Motor neuron (in vitro differentiated cells): ENCODE results near the gene AKAP12. TPM values are rescaled to one million over a fixed set of nuclear protein-coding genes. Genes with fewer than 3 reads are reported as not detected.

ENCODE experiments used
- ATAC-seq, 8 experiments: fragments of 200-7000 bp; cut with Tn5 transposase; replicated peaks in 6 of 8; 2 replicates each; pipeline ENCODE4 v1.8.0; 2021; ENCODE audit warnings: mild to moderate bottlenecking in 8 of 8, moderate library complexity in 8 of 8
- H3K27ac ChIP-seq, 2 donors: fragments of 250-450 bp; sonication (Bioruptor Pico); 2 replicates each; pipeline ENCODE4 v1.9.0; 2021; ENCODE audit warnings: antibody characterized with exemption in 2 of 2, mild to moderate bottlenecking in 2 of 2, moderate library complexity in 1 of 2
- H3K4me1 ChIP-seq, 2 donors: fragments of 250-450 bp; sonication (Bioruptor Pico); replicated peaks in 1 of 2; 2 replicates each; pipeline ENCODE4 v1.6.1; 2021; ENCODE audit warnings: antibody characterized with exemption in 2 of 2, mild to moderate bottlenecking in 2 of 2, moderate library complexity in 1 of 2
- H3K4me3 ChIP-seq, 5 donors: fragments of 250-450 bp; sonication (Bioruptor Pico); 2 replicates each; pipeline ENCODE4 v1.9.0; 2021; ENCODE audit warnings: antibody characterized with exemption in 5 of 5, mild to moderate bottlenecking in 5 of 5, moderate library complexity in 4 of 5
- WGBS, 10 experiments: fragments of 450-650 bp; shearing (Covaris generic); methylation state at CpG; one replicate each; pipeline ENCODE4 v1.0.0; 2022; 5-methylcytosine and 5-hydroxymethylcytosine counted together
- in situ Hi-C, 9 experiments: fragments of 400-800 bp; cut with MboI; loops; one replicate each; pipeline ENCODE4 v1.15.0; 2021; ENCODE audit warnings: low sequenced_read_pairs in 9 of 9, low pct_unique_long_range_greater_than_20kb in 2 of 9; ENCODE audit not compliant: unreplicated experiment in 9 of 9
- total RNA-seq, 8 experiments: library from RNA; unstranded; fragments of 300-600 nt; gene quantifications; 2 replicates each; pipeline versions ENCODE4 v1.2.3 to v1.2.4, GENCODE V29; 2022

AKAP12 gene
- total RNA-seq, 8 experiments from 2014 or later = 71.1 to 553 (median 180) TPM

DNA sequence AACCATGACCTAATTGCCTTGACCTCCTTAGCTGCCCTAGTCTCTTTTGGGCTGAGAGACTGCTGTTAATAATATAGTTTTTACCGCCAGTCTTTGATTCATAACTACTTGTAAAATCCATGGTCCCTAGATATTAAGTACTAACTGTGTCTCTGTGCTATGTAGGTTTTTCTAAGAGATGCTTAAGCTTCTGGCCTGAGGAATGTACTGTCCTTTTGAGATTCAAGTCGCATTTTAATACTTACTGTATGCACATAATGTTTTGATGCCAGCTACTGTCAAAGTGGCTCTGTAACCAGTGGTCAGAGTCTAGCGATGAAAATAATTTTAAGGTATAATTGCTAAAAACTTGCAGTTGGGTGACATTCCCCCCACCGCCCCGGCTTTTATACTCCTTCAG, 2.1 kb downstream of the AKAP12 start:
- Histone ChIP-seq H3K4me3 (peak overlapping the region; percentile 55 to 97 (median 79)), H3K27ac (peak overlapping the region in 1 of 2 donors; percentile 96), H3K4me1 (peaks cover 27 to 33% of the 10 kb centered on the region in 2 donors)
- ATAC-seq = no peak
- in situ Hi-C loops = no loop called here
- WGBS, 10 experiments = 17 to 90% (median 55%) methylated on average over 2 to 5 of the region's 5 CpGs

DNA sequence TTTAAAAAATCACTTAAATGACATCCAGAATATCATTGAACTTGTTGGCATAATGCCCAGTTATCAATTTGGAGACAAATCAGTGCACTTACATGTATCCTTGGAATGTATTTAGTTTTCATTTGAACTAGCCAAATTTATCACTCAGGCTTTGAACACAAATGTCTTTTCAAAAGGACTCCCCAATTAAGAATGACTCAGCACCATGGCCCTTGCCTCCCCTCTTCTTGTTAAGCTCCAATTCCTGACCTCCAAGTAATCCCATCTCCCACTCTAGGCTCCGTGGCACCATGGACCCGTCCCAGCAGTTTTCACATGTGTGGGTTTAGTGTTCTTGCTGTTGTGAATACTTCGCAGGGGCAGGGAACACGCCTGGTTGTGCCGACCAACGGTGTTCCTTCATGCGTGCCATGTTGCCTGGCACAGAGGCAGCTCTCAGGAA, 2.7 kb downstream of the AKAP12 start:
- no peak for ATAC-seq
- in situ Hi-C loops = no loop called here
- 0 to 87% (median 41%) methylated on average over 1 to 7 of the region's 7 CpGs; no CpG with 5 or more reads in 7 of the 10 experiments for WGBS, 10 experiments
- Histone ChIP-seq H3K4me1 (peaks cover 27 to 33% of the 10 kb centered on the region in 2 donors), H3K4me3 (peak overlapping the region; percentile 55 to 97 (median 79)), H3K27ac (no peak overlapping the region)

DNA sequence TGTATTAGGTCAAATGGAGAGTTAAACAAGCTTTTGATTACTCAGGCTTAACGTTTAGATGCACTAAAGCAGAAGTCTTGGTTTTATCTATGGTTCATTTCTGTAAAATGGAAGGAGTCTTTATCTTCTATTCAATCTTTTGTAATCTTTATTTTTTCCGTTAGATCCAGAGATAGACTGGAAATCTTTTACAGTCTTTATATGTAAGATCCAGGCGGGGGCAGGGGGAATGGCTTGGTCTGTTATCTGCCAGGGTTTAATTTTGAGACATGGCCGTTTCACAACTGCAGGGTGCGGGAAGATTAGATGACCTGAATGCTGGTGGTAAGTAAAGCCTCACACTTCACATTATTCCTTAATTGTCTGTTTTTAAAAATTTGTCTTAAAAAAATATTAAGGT, 3.7 kb downstream of the AKAP12 start:
- WGBS, 10 experiments = 40 to 89% (median 63%) methylated on average over 1 to 4 of the region's 5 CpGs
- peak overlapping the region in 4 of 5 donors; percentile 55 to 94 (median 74) for H3K4me3 ChIP-seq
- no peak for ATAC-seq
- in situ Hi-C loops = no loop called here
- H3K4me1 ChIP-seq = peaks cover 27 to 33% of the 10 kb centered on the region in 2 donors
- no peak overlapping the region for H3K27ac ChIP-seq

DNA sequence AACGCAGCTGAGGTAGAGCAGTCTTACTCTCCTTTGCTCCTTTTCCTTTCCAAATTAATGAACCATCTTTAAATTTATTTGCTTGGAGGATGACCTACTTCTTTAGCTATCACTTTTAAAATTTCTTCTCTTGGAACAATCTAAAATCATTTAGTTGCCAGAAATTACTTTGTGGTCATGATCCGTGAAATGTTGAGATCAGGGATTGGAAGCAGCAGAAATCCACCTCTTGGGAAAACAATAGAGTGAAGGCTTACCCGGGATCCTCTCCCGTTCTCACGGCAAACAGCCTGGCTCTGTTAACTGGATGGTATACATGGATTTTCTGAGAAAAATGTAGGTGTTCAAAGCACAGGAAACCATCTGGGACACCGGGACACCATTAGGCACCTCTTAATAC, 7.7 kb downstream of the AKAP12 start:
- no peak overlapping the region for H3K4me3 ChIP-seq
- no peak for ATAC-seq
- H3K4me1 ChIP-seq = peaks cover 14 to 17% of the 10 kb centered on the region in 2 donors
- in situ Hi-C loops = no loop called here
- H3K27ac ChIP-seq = no peak overlapping the region
- 39 to 100% (median 84%) methylated on average over 2 to 6 of the region's 6 CpGs for WGBS, 10 experiments

DNA sequence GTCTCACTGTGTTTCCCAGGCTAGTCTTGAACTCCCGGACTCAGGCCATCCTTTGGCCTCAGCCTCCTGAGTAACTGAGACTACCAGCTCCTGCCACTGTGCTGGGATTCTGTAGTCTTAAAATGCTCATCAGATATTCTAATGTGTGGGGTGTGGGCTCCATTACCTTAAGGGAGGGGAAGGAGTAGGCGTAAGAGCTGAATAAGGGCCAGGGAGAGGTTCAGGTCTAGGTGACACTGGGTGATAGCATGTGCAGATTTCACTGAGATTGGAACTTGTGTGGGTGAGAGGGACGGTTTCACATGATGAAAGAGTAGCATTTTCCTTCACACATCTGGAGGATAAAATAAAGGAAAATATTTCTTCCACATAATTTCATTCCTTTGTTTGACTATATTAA, 8.5 kb downstream of the AKAP12 start:
- H3K27ac ChIP-seq = no peak overlapping the region
- peaks cover 8 to 9% of the 10 kb centered on the region in 2 donors for H3K4me1 ChIP-seq
- peak in 1 of 8 experiments; percentile 28 for ATAC-seq
- in situ Hi-C loops = no loop called here
- H3K4me3 ChIP-seq = no peak overlapping the region
- 20 to 100% (median 93%) methylated on average over 1 to 2 of the region's 3 CpGs; no CpG with 5 or more reads in 2 of the 10 experiments for WGBS, 10 experiments

DNA sequence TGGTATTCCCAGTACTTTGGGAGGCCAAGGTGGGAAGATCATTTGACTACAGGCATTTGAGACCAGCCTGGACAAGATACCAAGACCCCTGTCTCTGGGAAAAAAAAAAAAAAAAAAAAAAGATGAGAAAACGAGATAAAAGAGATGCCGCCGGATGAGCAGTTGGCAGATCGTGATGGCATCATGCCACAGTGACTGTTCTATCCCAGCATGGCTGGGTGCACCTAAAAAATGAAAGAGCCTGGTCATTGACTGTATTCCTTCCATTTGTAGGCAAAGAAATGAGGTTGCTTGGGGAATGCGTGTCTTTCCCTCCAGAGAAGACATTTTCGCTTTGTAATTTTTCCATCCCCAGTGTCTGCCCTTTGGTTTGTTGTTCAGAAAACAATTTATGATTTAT, 12.9 kb downstream of the AKAP12 start:
- WGBS, 10 experiments = 81 to 100% (median 92%) methylated on average over 1 to 6 of the region's 6 CpGs
- Histone ChIP-seq H3K4me3 (no peak overlapping the region), H3K27ac (no peak overlapping the region), H3K4me1 (peaks cover 6 to 7% of the 10 kb centered on the region in 2 donors)
- in situ Hi-C loops = no loop called here
- ATAC-seq = no peak

DNA sequence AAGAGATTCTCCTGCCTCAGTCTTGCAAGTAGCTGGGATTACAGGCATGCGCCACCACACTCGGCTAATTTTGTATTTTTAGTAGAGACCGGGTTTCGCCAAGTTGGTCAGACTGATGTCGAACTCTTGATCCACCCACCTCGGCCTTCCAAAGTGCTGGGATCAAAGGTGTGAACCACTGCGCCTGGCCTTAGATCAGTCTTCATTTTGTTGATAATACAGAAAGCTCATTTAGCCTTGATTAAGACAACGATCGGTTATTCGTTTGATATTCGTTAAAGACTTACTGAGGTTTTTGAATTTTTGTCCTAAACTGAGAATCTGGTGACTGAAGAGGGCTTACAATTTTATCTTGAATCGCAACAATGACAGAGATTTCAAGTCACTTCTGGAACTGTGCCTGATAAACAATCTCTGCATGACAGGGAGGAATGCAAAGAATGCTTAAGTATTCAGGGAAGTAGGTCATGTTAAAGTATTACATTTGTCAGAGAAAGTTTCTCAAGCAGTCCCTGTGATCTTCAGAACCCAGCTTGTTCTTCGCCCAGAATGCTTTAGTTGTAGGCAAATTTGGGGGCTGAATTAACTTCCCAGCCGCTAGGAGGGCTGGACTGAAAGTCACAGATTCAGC, 14.8 kb downstream of the AKAP12 start:
- 80 to 89% (median 85%) methylated on average over 1 to 14 of the region's 14 CpGs for WGBS, 10 experiments
- H3K27ac ChIP-seq = no peak overlapping the region

DNA sequence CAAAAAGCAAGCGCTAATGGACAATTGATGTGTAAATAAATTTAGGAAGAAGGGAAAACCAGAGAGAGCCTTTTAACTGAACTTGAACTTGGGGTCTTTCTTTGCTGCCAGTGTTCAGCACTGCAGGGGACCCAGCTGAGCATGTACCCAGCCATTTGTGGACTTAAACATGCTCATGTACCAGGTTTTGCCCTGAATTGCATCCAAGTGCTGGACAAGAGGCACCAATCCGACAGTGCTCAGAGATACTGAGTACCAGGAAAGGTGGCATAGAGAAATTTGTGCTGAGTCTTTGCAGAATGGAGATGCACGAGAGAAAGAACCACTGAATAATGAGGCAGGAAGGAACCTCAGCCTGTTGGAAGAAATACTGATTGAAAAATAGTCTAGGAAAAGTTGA, 16.0 kb downstream of the AKAP12 start:
- in situ Hi-C loops = no loop called here
- H3K4me3 ChIP-seq = no peak overlapping the region
- no peak for ATAC-seq
- 85 to 100% (median 91%) methylated on average over 1 to 3 of the region's 3 CpGs; no CpG with 5 or more reads in 2 of the 10 experiments for WGBS, 10 experiments
- H3K4me1 ChIP-seq = peaks cover 6 to 14% of the 10 kb centered on the region in 2 donors
- no peak overlapping the region for H3K27ac ChIP-seq

More for the DNA sequence above, 14.8 kb downstream of the AKAP12 start:
- ATAC-seq = peak in 6 of 8 experiments; percentile 18 to 76 (median 37)
- in situ Hi-C loops = no loop called here
- Histone ChIP-seq H3K4me1 (peaks cover 6 to 14% of the 10 kb centered on the region in 2 donors), H3K4me3 (no peak overlapping the region)

DNA sequence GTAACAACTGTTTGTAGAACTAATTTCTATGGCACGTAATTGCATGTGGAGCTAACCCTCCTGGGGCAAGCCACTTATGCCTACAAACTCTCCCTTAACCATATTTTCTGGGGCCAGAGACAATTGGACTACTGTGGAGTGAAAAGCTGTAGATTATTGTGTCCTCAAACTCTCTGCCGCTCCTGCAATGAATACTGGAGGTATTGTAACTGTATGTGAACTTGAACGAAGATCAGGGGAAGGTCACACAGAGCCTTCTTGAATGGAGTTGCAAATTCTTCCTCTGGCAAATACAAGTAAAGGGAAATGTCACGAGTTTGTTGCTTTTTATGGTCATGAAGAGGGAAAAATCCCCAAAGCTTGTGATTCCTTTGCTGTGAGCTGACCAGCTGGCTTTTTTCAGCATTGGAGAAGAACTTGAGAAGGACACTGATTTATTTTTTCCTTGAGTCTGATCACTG, 18.2 kb downstream of the AKAP12 start:
- Histone ChIP-seq H3K4me3 (no peak overlapping the region), H3K27ac (peak overlapping the region in 1 of 2 donors; percentile 33), H3K4me1 (peaks cover 6 to 14% of the 10 kb centered on the region in 2 donors)
- ATAC-seq = peak in 7 of 8 experiments; percentile 20 to 79 (median 66)
- 12 to 73% (median 26%) methylated on average over 1 to 4 of the region's 4 CpGs for WGBS, 10 experiments
- in situ Hi-C loops = no loop called here

DNA sequence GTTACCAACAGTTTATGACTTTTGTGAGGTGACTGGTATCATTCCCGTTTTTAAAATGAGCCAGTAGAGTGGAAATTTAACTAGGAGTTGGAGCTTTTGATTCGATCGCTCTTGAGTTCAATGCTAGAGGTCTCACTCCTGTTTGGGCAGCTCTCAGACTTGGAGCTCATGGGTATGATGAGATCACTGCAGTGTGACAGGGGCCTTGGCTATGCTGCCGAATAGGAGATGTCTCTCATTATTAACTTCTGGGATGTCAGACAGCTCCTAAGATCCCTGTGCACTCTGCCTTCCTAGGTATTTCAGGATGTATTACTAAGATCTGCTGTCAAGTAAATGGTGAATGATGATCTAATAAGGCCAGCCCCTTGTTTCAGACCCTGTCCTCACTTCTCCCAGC, 20.4 kb downstream of the AKAP12 start:
- WGBS, 10 experiments = 0 to 100% (median 94%) methylated on average over 1 to 4 of the region's 4 CpGs; no CpG with 5 or more reads in 1 of the 10 experiments
- peak in 3 of 8 experiments; percentile 34 to 73 (median 71) for ATAC-seq
- Histone ChIP-seq H3K27ac (no peak overlapping the region), H3K4me1 (peaks cover 1 to 15% of the 10 kb centered on the region in 2 donors), H3K4me3 (no peak overlapping the region)
- in situ Hi-C loops = no loop called here

DNA sequence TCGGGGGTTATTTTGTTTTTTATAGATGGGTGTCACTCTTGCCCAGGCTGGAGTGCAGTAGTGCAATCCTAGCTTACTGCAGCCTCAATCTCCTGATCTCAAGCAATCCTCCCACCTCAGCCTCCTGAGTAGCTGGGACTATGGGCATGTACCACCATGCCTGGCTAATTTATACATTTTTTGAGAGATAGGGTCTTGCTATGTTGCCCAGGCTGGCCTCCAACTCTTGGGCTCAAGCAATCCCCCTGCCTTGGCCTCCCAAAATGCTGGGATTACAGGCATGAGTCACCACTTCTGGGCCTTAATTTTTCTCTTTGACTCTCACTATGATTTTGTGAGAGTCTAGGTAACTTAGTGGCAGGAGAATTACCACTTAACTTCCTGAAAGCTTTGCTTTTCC, 23.3 kb downstream of the AKAP12 start:
- 83 to 100% (median 100%) methylated on average over 1 of the region's 1 CpG; no CpG with 5 or more reads in 5 of the 10 experiments for WGBS, 10 experiments
- in situ Hi-C loops = no loop called here
- H3K4me1 ChIP-seq = peaks cover 5 to 16% of the 10 kb centered on the region in 2 donors
- H3K4me3 ChIP-seq = no peak overlapping the region
- ATAC-seq = no peak
- no peak overlapping the region for H3K27ac ChIP-seq

DNA sequence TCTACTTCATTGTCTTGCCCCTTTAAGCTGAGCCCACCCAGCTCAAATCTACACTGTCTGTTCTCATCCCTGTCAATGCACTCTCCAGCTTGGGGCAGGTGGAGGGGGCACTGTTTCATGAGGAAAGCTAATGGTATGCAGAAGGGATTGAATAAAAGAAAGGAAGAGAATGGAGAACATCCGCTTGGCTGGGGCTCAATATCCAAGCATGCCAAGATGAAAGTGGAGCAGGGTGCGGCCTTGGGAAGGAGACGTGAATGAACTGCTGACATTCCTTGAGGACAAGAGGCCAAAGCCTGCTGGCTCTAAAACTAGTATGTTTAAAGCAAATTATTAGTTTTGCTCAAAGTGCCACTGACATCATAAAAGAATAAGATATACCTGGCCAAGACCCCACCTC, 24.2 kb downstream of the AKAP12 start:
- Histone ChIP-seq H3K4me3 (no peak overlapping the region), H3K4me1 (peaks cover 5 to 11% of the 10 kb centered on the region in 2 donors), H3K27ac (no peak overlapping the region)
- ATAC-seq = peak in 1 of 8 experiments; percentile 23
- WGBS, 10 experiments = 0 to 100% (median 80%) methylated on average over 1 to 2 of the region's 3 CpGs; no CpG with 5 or more reads in 4 of the 10 experiments
- in situ Hi-C loops = no loop called here

DNA sequence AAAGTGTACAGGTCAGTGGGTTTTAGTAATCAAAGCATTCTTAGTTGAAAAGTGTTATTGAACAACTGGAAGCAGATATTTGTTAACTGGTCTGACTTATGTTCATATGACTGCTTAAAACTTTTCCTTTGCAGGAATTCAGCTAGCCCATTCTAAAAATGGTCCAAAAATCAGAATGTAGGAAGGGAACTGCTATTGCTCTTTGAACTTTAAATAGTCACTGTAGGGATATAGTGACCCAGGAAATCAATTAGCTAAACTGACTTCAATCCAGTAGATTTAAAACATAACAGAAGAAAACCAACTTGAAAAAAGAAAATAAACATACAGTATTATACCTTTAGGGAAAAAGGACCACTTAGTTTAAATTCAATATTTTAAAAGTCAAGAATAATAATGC, 25.5 kb downstream of the AKAP12 start:
- H3K4me3 ChIP-seq = no peak overlapping the region
- peaks cover 5 to 11% of the 10 kb centered on the region in 2 donors for H3K4me1 ChIP-seq
- in situ Hi-C loops = no loop called here
- ATAC-seq = no peak
- H3K27ac ChIP-seq = no peak overlapping the region
